Esophagus squamous epithelium (tissue), 5 donors: ENCODE results near the gene SLC34A1. TPM values are rescaled to one million over a fixed set of nuclear protein-coding genes. Genes with fewer than 3 reads are reported as not detected.
A peak's percentile ranks its signal among the peaks of the same experiment; 100 is the strongest.

Experiments
- DNase-seq: peaks from one replicate; lab custom pipeline; 2025; lab: John Stamatoyannopoulos, UW
- H3K27ac ChIP-seq, 4 donors: fragments of 200-600 bp; sonication (generic); one replicate each; pipeline ENCODE4 v1.5.1; 2016 to 2019; ENCODE audit warnings: mild to moderate bottlenecking in 1 of 4
- H3K27me3 ChIP-seq, 4 donors: fragments of 200-600 bp; sonication (generic); 1 replicate in 3 of 4; 2 replicates in 1 of 4; pipeline versions ENCODE4 v1.5.1 to v1.6.0; 2017 to 2021; ENCODE audit warnings: antibody characterized with exemption in 1 of 4
- H3K36me3 ChIP-seq, 3 donors: fragments of 200-600 bp; sonication (generic); one replicate each; pipeline ENCODE4 v1.5.1; 2016 to 2019
- H3K4me1 ChIP-seq, 3 donors: fragments of 200-600 bp; sonication (generic); one replicate each; pipeline ENCODE4 v1.5.1; 2017 to 2019
- H3K4me3 ChIP-seq, 4 donors: fragments of 200-600 bp; sonication (generic); 1 replicate in 3 of 4; 2 replicates in 1 of 4; pipeline ENCODE4 v1.5.1; 2016 to 2019; ENCODE audit warnings: mild to moderate bottlenecking in 2 of 4, moderate library complexity in 1 of 4
- H3K9me3 ChIP-seq, 3 donors: fragments of 200-600 bp; sonication (generic); one replicate each; pipeline ENCODE4 v1.5.1; 2016 to 2019
- CTCF ChIP-seq, 6 experiments: fragments of 450-650 bp in 4 of 6; fragments of 200-600 bp in 2 of 6; sonication (generic) in 2 of 6; IDR thresholded peaks; one replicate each; pipeline ENCODE4 v1.5.1; 2016 to 2019; ENCODE audit warnings: antibody characterized with exemption in 6 of 6, mild to moderate bottlenecking in 4 of 6, moderate library complexity in 4 of 6
- POLR2A ChIP-seq, 4 donors: fragments of 450-650 bp; IDR thresholded peaks; one replicate each; pipeline ENCODE4 v1.6.1; 2017; ENCODE audit warnings: antibody characterized with exemption in 4 of 4, mild to moderate bottlenecking in 4 of 4, moderate library complexity in 3 of 4
- WGBS, 2 donors: methylation state at CpG; one replicate each; pipeline ENCODE4 v1.1.5; 2018; 5-methylcytosine and 5-hydroxymethylcytosine counted together
- intact Hi-C: fragments of 100-400 bp; cut with DNase I; formaldehyde crosslinking; loops from one replicate; pipeline ENCODE4 v1.15.0; 2022
- total RNA-seq, 4 donors: library from RNA; depleted of rRNA; stranded (reverse); fragments of >200 nt; gene quantifications; one replicate each; pipeline ENCODE4 v1.1.0, GENCODE V29; 2016
- donor health status: DM: yes; HTN: yes; CAD: no.

SLC34A1 gene
- total RNA-seq, 4 donors from 2014 or later: 0.15 to 0.47 (median 0.25) TPM

- intact Hi-C loops: no loop called here
- H3K36me3 ChIP-seq: peaks cover under 1 to 12% (median 8%) of the 10 kb centered on the region in 3 donors
- 0 to 5% methylated on average over 10 to 11 of the region's 89 CpGs for WGBS, 2 donors
- H3K27me3 ChIP-seq: peaks cover 0 to 46% (median 0%) of the 10 kb centered on the region in 4 donors
- H3K9me3 ChIP-seq: no peaks in the 10 kb centered on the region
- TF ChIP-seq CTCF (IDR thresholded peaks at IDR 0.05) (peak in 3 of 6 experiments; percentile 8 to 37 (median 20)), POLR2A (IDR thresholded peaks at IDR 0.05) (peak in 1 of 4 donors; percentile 27)
- H3K4me3 ChIP-seq: peak within 1 kb of the TSS; percentile 45 to 82 (median 70)
- no peak for DNase-seq
- peak within 1 kb of the TSS in 3 of 4 donors; percentile 61 to 63 (median 62) for H3K27ac ChIP-seq
- H3K4me1 ChIP-seq: peaks cover 29 to 78% (median 32%) of the 10 kb centered on the region in 3 donors
Observed at GRCh38 chr5:177446200-177447065, 62.2 kb downstream of the SLC34A1 start, which contains the start of gene PRR7. PRR7 (plus strand) TSS chr5:177446814; CDS start chr5:177455068, 8,254 bp downstream.

GRCh38 chr5:177447066-177447610, 62.9 kb downstream of the SLC34A1 start:
- WGBS, 2 donors: no CpG with 5 or more reads among the region's 52 CpGs
- peaks cover 0 to 5% (median 1%) of the 10 kb centered on the region in 3 donors for H3K36me3 ChIP-seq
- peak overlapping the region in 2 of 4 donors; percentile 62 to 63 for H3K27ac ChIP-seq
- no peaks in the 10 kb centered on the region for H3K9me3 ChIP-seq
- H3K4me1 ChIP-seq: peaks cover 29 to 80% (median 32%) of the 10 kb centered on the region in 3 donors
- H3K27me3 ChIP-seq: peaks cover 0 to 48% (median 0%) of the 10 kb centered on the region in 4 donors
- no peak for DNase-seq
- H3K4me3 ChIP-seq: peak overlapping the region; percentile 45 to 82 (median 70)
- intact Hi-C loops: no loop called here
- no peak for TF ChIP-seq POLR2A (IDR thresholded peaks at IDR 0.05)
- TF ChIP-seq CTCF (IDR thresholded peaks at IDR 0.05): no peak

- H3K4me3 ChIP-seq: peak overlapping the region; percentile 45 to 82 (median 70)
- H3K9me3 ChIP-seq: no peaks in the 10 kb centered on the region
- intact Hi-C loops: no loop called here
- no peak for TF ChIP-seq POLR2A (IDR thresholded peaks at IDR 0.05)
- peak in 1 of 6 experiments; percentile 2 for TF ChIP-seq CTCF (IDR thresholded peaks at IDR 0.05)
- DNase-seq: no peak
- H3K36me3 ChIP-seq: no peaks in the 10 kb centered on the region
- peaks cover 0 to 54% (median 0%) of the 10 kb centered on the region in 4 donors for H3K27me3 ChIP-seq
- no CpG with 5 or more reads among the region's 23 CpGs for WGBS, 2 donors
- H3K27ac ChIP-seq: peak overlapping the region in 1 of 4 donors; percentile 62
- peaks cover 31 to 86% (median 32%) of the 10 kb centered on the region in 3 donors for H3K4me1 ChIP-seq
Observed at GRCh38 chr5:177447611-177448243, 63.5 kb downstream of the SLC34A1 start.

Other genes with a start within 250 kb of the SLC34A1 start
- 10 to 100 TPM; 24.0 to 74.4 (median 49.8) TPM for gene RAB24, start 80.7 kb upstream of the SLC34A1 start, total RNA-seq
- gene PRELID1, start 80.6 kb upstream of the SLC34A1 start, total RNA-seq: 100 to 1,000 TPM in 2 of 4 donors, 10 to 100 TPM in 2; 88.7 to 184 (median 108) TPM
- gene MXD3, start 72.5 kb upstream of the SLC34A1 start, total RNA-seq: 10 to 100 TPM in 2 of 4 donors, 1 to 10 TPM in 2; 7.4 to 15.3 (median 9.5) TPM
- gene LMAN2, start 32.8 kb upstream of the SLC34A1 start, total RNA-seq: 100 to 1,000 TPM; 225 to 384 (median 257) TPM
- gene RGS14, start 26.5 kb upstream of the SLC34A1 start, total RNA-seq: 10 to 100 TPM; 32.7 to 37.8 (median 34.8) TPM
- gene PFN3, start 16.2 kb downstream of the SLC34A1 start, total RNA-seq: 1 to 10 TPM in 1 of 4 donors, not detected in 3; 2.0 TPM
- 10 to 100 TPM; 10.7 to 25.4 (median 19.6) TPM for gene F12, start 25.1 kb downstream of the SLC34A1 start, total RNA-seq
- gene GRK6, start 42.2 kb downstream of the SLC34A1 start, total RNA-seq: 10 to 100 TPM; 24.6 to 39.7 (median 29.5) TPM
- gene PRR7, start 62.4 kb downstream of the SLC34A1 start, total RNA-seq: 1 to 10 TPM; 5.0 to 7.7 (median 6.4) TPM
- 10 to 100 TPM; 11.9 to 51.1 (median 27.2) TPM for gene DBN1, start 89.2 kb downstream of the SLC34A1 start, total RNA-seq
- 10 to 100 TPM; 17.1 to 81.6 (median 33.6) TPM for gene PDLIM7, start 113.2 kb downstream of the SLC34A1 start, total RNA-seq
- gene DOK3, start 125.4 kb downstream of the SLC34A1 start, total RNA-seq: 1 to 10 TPM; 2.4 to 7.2 (median 4.4) TPM
- gene DDX41, start 132.5 kb downstream of the SLC34A1 start, total RNA-seq: 10 to 100 TPM; 63.4 to 96.5 (median 76.2) TPM
- gene FAM193B, start 170.1 kb downstream of the SLC34A1 start, total RNA-seq: 10 to 100 TPM; 28.5 to 52.1 (median 41.9) TPM
- 100 to 1,000 TPM in 3 of 4 donors, 10 to 100 TPM in 1; 96.5 to 141 (median 119) TPM for gene TMED9, start 207.8 kb downstream of the SLC34A1 start, total RNA-seq
- 10 to 100 TPM; 13.5 to 22.9 (median 15.8) TPM for gene B4GALT7, start 215.7 kb downstream of the SLC34A1 start, total RNA-seq